Dermis blood vessel endothelial cell (primary cell): ENCODE data around the gene PCK1. TPM values are rescaled to one million over a fixed set of nuclear protein-coding genes. Genes with fewer than 3 reads are reported as not detected.

Experiments
- DNase-seq: peaks from one replicate; pipeline ENCODE4 v3.0.0; 2010
- total RNA-seq: library from RNA; depleted of rRNA; stranded (reverse); fragments of >200 nt; gene quantifications from 2 replicates; pipeline ENCODE4 v1.2.3, GENCODE V29; 2014

The PCK1 gene
- total RNA-seq, 1 donor from 2014 or later: not detected

GRCh38 chr20:57561356-57562279 is 708 bp downstream of the PCK1 start:
- no peak for DNase-seq

DNA sequence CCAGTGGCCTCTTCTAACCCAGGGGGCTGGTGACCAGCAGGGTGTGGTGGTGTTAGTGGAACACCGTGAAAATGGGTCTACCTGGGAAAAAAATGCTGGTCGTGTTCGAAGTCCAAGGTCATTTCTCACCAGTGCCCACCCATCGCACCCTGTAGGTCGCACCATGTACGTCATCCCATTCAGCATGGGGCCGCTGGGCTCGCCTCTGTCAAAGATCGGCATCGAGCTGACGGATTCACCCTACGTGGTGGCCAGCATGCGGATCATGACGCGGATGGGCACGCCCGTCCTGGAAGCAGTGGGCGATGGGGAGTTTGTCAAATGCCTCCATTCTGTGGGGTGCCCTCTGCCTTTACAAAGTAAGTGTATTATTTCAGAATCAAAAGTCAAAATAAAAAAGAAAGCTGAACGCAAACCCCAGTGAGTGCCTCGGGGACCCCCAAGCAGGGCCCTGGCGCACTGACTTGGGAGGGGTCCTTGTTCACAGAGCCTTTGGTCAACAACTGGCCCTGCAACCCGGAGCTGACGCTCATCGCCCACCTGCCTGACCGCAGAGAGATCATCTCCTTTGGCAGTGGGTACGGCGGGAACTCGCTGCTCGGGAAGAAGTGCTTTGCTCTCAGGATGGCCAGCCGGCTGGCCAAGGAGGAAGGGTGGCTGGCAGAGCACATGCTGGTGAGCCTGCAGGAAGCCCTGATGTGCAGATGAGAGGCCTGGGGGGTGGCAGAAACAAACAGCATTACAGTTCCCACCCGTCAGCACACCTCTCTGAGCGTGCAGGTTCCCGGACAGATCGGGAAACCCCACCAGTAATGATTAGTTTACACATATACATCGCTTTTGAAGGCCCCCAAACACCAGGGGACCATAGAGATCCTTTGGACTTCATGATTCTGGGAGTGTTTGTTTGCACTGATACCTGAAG is 1.9 kb downstream of the PCK1 start:
- DNase-seq: no peak

GRCh38 chr20:57563522-57563921 is 2.6 kb downstream of the PCK1 start:
- no peak for DNase-seq

DNA sequence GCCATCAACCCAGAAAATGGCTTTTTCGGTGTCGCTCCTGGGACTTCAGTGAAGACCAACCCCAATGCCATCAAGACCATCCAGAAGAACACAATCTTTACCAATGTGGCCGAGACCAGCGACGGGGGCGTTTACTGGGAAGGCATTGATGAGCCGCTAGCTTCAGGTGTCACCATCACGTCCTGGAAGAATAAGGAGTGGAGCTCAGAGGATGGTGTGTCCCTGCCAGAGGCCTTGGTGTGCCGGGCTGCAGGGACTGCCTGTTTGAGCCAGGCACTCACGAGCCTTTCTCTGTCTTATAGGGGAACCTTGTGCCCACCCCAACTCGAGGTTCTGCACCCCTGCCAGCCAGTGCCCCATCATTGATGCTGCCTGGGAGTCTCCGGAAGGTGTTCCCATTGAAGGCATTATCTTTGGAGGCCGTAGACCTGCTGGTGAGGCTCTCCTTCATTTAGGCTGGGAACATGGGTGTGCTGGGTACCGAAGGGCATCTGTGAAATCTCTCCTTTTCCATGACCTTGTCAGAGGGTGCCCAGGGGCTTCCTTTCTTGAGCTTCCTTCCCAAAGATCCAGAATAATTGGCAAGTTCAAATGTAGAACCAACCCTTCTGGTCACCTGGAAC is 3.4 kb downstream of the PCK1 start:
- no peak for DNase-seq

- no peak for DNase-seq
Observed at GRCh38 chr20:57564951-57565642, 4.2 kb downstream of the PCK1 start.

DNA sequence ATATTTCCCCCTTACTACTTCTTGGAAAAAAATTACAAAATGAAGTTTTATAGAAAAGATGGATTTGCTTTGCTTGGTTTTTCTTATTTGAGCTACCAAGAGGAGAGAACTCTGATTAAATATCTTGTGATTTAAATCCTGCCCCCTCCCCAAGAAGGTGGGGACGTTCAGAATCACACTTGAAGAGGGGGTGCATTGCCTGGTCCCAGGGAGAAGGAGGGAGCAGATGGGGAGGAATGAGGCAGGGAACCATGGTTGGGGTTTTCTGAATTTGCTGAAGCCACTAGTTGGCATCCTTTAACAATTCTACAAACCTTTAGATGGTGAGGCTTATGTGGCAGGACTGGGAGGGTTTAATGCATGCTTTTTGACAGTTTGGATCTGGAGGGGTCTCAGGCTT is 5.5 kb downstream of the PCK1 start:
- no peak for DNase-seq

DNA sequence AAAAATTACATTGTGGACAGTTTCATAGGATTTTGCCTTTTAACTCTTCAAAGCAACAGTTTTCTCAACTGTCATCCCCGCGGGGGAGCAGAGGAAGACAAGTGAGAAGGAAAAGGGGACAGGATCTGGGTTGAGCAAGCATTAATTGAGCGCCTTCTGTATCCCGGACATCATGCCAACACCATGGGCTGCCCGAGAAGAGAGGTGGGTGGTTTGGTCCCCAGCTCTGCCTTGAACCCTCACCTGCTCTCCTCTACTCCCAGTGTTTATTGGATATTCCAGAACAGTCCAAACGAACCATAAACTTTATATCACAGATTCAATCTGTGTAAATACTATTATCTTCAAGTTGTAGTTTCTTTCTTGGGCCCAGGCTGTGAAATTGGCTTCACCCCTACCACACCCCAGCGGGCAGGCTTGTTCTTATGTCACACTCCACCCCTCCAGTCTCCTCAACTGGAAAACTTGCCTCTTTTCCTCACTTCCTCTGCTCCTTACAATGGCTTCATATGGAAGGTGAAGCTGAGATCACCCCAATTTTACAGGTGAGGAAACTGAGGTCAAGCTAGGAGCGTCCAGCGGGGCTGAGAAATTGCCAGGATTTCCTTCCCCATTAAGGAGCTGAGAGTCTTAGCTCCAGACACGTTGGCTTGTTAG is 6.0 kb downstream of the PCK1 start:
- no peak for DNase-seq

- no peak for DNase-seq
Observed at GRCh38 chr20:57567471-57568079, 6.7 kb downstream of the PCK1 start.

GRCh38 chr20:57568088-57568896 is 7.4 kb downstream of the PCK1 start:
- no peak for DNase-seq

- no peak for DNase-seq
Observed at GRCh38 chr20:57568960-57569359, 8.1 kb downstream of the PCK1 start.

- no peak for DNase-seq
Observed at GRCh38 chr20:57570145-57570850, 9.4 kb downstream of the PCK1 start.

GRCh38 chr20:57570920-57571319 is 10.0 kb downstream of the PCK1 start:
- DNase-seq: no peak

DNA sequence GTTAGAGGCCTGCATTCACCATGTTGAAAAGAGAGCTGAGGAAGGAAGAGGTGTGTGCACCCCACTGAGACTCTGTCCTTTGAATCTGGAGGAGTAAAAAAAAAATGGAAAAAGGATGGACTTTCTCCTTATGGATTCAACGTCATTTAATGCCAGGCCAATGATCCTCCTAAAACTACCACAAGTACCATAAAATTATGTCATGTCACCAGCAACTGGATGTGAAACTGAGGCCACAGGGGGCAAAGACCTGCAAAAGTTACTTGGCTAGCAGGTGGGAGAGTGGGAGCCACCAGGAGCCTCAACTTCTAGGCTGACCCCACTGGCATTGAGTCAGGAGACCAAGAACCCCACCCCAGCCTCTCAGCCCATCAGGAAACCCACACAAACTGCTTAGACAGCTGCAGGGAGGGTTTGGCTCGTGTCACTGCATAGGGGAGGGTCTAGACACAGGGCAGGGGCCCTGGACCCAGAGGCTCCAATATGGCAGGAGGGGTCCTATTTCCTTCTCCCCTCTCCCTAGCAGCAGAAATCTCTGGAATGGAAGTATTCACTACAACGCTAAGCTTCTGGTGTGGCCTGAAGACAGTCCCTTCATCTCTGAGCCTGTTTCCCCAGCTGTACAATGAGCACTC is 11.0 kb downstream of the PCK1 start:
- DNase-seq: no peak

GRCh38 chr20:57573242-57573641 is 12.3 kb downstream of the PCK1 start:
- no peak for DNase-seq

DNA sequence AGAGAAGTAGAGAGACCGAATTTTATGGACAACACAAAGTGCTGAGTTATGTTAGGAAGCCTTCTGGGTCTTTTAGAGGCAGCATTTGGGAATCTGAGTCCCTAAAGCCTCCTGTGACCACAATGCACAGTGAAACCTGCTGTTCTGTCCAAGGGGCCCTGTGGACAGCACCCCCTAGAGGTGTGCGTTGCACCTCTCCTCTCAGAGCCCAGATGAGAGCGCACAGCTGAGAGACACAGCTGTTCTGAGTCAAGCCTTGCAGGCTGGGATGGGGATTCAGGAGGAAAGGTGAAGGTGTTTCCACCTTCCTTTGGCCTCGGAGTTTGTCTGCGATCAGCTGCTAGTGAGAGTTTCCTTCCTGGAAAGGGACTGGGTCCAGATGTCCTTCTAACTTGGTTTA is 13.0 kb downstream of the PCK1 start:
- no peak for DNase-seq

GRCh38 chr20:57574954-57575353 is 14.0 kb downstream of the PCK1 start:
- no peak for DNase-seq

DNA sequence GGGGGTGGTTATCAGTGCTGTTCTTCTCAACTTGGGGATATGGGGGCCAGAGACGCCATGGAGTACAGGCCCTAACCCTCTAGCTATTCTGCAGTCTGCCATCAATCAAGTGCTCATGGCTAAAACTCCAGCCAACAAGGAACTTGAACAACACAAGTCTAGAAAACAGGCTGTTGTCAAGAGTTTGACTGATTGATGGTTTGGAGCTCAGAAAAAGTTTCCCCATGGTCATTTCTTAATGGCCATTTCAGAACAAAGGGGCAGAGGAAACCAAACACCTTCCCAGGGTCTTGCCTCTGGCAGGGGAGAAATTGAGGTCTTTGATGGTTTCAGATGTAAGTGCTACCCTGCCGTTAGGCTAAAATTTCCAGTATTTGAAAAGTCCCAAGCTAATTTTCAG is 15.1 kb downstream of the PCK1 start:
- DNase-seq: no peak

DNA sequence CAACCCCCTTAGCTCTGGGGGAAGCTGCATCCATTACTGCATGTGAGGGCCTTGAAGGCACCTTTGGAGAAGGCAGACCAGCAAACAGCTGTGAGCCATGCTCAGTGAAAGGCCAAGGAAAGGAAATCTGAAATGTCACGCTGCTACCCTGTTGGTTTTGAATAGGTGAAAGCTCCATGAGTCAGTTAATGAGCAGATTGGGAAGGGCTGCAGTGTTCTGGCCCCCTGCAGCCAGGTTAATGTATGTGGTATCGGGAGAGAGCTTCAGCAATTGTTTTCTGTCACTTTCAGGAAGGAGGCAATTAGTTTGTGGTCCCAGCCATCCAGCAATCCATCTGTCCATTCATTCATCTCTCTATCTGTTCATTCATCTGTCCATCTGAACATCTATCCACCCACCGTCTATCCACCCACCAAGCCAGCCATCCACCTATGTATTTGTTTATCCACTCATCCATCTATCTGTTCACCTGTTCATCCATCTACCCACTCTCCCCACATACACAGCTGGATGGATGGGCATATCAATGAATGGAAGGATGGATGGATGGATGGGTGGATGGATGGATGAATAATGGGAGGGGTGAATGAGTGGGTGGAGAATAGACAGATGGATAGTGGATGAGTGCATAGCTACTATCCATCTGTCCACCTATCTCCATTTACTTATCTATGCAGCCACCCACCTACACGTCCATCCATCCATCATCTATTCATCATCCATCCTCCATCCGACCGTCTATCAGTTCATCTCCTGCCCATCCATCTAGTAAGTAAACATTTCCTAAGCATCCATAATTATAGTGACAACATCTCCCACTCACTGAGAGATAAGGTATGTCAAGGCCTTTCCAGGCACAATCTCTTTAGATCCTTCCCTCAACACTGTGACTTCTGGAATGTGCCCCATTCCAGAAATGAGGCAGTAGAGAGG is 16.0 kb downstream of the PCK1 start:
- DNase-seq: no peak
